ENCODE results near the gene MYO1E.
"Not testable (repeated sequence)": the region's sequence is repeated elsewhere in the genome, so short reads cannot be mapped to it uniquely, and the experiment has no call there.

The MYO1E gene

DNA sequence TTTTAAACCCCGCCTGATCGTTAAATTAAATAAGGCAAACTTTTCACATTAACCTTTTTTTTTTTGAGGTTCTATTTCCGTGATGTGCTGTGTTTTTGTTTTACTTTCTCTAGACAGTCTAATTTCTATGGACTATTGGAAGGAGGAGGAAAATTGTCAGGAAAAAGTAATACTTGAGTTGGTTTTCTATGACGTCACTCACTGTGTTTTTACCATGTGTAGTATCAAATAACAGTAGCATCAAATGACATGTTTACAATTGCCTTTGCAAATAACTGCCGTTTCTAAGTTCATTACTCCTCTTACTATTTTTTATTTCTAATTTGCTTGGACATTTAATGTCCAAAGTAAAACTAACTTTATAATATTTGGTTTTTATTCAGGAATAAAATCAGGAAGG lies 32.3 kb downstream of the MYO1E start:
- H3K4me3 ChIP-seq (ENCODE audit: low read depth, low read length), result no peak overlapping the region
- TF ChIP-seq, protein P1, sequence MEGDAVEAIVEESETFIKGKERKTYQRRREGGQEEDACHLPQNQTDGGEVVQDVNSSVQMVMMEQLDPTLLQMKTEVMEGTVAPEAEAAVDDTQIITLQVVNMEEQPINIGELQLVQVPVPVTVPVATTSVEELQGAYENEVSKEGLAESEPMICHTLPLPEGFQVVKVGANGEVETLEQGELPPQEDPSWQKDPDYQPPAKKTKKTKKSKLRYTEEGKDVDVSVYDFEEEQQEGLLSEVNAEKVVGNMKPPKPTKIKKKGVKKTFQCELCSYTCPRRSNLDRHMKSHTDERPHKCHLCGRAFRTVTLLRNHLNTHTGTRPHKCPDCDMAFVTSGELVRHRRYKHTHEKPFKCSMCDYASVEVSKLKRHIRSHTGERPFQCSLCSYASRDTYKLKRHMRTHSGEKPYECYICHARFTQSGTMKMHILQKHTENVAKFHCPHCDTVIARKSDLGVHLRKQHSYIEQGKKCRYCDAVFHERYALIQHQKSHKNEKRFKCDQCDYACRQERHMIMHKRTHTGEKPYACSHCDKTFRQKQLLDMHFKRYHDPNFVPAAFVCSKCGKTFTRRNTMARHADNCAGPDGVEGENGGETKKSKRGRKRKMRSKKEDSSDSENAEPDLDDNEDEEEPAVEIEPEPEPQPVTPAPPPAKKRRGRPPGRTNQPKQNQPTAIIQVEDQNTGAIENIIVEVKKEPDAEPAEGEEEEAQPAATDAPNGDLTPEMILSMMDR (IDR thresholded peaks at IDR 0.05; ENCODE audit: borderline replicate concordance, insufficient read depth, low read depth, low read length), result no peak

DNA sequence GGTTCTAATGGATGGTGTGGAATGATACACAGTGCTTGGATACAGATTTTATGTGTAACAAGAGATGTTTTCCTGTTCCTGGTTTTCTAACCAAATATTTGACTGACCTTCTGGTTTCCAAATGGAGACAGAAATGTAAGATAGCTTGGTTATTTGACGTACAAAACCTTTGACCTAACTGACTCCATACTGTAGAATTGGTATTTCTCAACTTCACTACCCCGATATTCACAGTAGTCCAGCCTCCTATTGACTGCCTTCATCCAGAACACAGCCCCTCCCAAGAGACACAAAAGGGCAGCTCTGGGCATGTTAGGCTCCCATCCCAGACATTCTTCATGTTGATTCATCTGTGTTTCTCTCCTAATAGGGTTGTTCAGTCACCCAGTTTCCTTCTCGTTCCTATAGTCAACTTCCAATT lies 33.4 kb downstream of the MYO1E start:
- TF ChIP-seq, protein P1 (IDR thresholded peaks at IDR 0.05; ENCODE audit: borderline replicate concordance, insufficient read depth, low read depth, low read length), result no peak
- H3K4me3 ChIP-seq (ENCODE audit: low read depth, low read length), result no peak overlapping the region

DNA sequence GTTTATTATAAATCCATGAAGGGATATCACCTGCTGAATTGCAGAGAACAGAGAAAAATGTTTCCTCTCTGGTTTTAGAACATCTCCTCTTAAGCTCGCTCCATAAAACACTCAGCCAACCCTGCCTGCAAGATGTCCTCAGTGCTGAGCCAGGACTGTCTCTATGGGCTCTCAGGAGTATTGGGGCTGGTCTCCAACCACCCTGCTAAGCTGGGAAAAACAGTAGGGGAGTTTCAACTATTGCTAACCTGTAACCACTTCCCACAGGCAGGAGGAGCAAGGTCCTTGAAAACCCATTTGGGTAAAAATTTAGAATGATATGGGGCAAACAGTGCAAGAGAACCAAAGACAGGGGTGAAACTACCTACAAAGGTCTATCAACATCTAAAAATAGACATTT lies 34.3 kb downstream of the MYO1E start:
- no peak overlapping the region for H3K4me3 ChIP-seq (ENCODE audit: low read depth, low read length)
- TF ChIP-seq, protein P1 (IDR thresholded peaks at IDR 0.05; ENCODE audit: borderline replicate concordance, insufficient read depth, low read depth, low read length), result no peak

DNA sequence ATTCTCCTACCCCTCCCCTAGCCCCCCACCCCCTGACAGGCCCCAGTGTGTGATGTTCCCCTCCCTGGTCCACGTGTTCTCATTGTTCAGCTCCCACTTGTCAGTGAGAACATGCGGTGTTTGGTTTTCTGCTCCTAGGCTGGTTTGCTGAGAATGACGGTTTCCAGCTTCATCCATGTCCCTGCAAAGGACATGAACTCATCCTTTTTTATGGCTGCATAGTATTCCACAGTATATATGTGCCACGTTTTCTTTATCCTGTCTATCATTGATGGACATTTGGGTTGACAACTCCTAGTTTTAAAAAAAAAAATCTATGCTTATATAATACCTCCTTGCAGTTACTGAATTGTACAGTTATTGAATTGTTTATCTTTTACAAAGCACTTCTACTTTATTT lies 35.9 kb downstream of the MYO1E start:
- H3K4me3 ChIP-seq (ENCODE audit: low read depth, low read length), result not testable (repeated sequence)

DNA sequence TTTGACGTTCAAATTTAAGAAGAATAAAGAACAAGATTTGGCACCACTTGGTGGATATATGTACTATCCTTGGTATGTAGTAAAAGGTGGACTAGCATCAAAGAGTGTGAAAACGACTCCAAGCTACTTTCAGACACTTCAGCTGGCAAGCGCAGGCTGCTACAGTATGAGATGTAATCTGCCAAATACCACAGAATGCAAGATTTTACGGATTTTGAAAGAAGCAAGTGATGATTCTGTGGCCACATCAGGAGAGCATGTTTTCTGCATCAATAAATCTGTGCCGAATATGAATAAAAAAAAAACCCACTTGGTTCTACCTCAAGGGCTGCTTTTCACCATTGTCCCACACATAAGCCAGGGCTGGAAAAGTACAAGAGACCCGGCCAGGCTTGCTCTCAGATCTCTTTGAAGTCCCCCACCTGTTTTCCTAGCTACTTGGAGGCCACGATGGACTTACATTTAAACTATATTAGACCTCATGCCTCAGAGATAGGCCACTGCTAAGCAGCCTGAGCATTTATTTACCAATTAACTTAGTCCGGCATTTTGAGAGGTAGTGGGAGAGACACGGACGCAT lies 37.4 kb downstream of the MYO1E start:
- TF ChIP-seq, protein P1 (IDR thresholded peaks at IDR 0.05; ENCODE audit: borderline replicate concordance, insufficient read depth, low read depth, low read length), result no peak
- H3K4me3 ChIP-seq (ENCODE audit: low read depth, low read length), result no peak overlapping the region

DNA sequence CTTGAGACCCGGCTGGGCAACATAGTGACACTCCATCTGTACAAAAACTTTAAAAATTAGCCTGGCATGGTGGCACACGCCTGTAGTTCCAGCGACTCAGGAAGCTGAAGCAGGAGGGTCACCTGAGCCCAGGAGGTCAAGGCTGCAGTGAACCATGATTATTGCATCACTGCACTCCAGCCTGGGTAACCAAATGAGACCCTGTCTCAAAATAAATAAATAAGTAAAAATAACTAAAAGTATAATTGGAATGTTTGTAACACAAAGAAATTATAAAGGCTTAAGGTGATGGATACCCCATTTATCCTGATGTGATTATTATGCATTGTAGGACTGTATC lies 38.6 kb downstream of the MYO1E start:
- no peak overlapping the region for H3K4me3 ChIP-seq (ENCODE audit: low read depth, low read length)
- TF ChIP-seq, protein P1 (IDR thresholded peaks at IDR 0.05; ENCODE audit: borderline replicate concordance, insufficient read depth, low read depth, low read length), result no peak

DNA sequence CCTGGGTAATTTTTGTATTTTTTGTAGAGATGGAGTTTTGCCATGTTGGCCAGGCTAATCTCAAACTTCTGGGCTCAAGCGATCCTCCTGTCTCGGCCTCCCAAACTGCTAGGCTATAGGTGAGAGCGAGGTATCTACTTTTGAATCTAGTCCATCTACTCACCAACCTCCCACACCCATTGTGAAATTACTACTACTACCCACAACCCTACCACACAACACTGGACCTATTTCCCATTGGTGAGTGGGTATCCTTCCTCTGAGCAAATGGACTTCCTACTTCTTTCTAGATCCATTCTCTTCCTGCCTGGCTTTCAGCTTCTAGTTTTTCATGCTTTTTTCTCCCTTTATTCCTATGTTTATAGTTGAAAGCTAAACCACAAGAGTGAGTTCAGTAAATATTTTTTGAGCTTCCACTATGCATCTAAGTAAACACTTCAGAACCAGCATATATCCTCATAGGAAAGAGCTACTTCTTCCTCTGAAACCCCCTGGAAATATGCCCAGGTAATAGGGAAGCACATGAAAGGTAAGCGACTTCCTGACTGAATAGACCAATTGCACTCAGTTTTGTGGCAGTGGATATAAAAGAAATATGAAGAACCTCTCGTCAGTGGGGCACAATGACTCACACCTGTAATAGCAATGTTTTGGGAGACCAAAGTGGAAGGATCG lies 39.1 kb downstream of the MYO1E start:
- TF ChIP-seq, protein P1 (IDR thresholded peaks at IDR 0.05; ENCODE audit: borderline replicate concordance, insufficient read depth, low read depth, low read length), result no peak
- H3K4me3 ChIP-seq (ENCODE audit: low read depth, low read length), result no peak overlapping the region

Data from GM12875 (cell line).